ENCODE data around the gene SEC16B. TPM values are rescaled to one million over a fixed set of nuclear protein-coding genes. Genes with fewer than 3 reads are reported as not detected.

The SEC16B gene
- total and polyA plus RNA-seq, 2 donors, result 0.28 to 1.6 TPM

GRCh38 chr1:177937174-177937770, 32.6 kb downstream of the SEC16B start:
- no peak for DNase-seq (ENCODE audit: low read depth in 6 of 9, low spot score in 9 of 9)
- WGBS, result 84% methylated on average over 9 of the region's 9 CpGs
- Histone ChIP-seq H3K36me3 (ENCODE audit: control insufficient read depth in 2 of 2, insufficient read depth in 2 of 2, low read length in 1 of 2) (no peaks in the 10 kb centered on the region), H3K4me1 (ENCODE audit: control insufficient read depth in 2 of 2, insufficient read depth in 2 of 2, low read length in 2 of 2) (no peaks in the 10 kb centered on the region), H3K4me3 (ENCODE audit: low read length in 2 of 2) (no peak overlapping the region), H3K9me3 (ENCODE audit: control insufficient read depth in 2 of 2, insufficient read depth in 1 of 2, low read length in 1 of 2) (no peaks in the 10 kb centered on the region), H3K27ac (ENCODE audit: low read depth in 1 of 2, low read length in 1 of 2) (no peak overlapping the region), H3K27me3 (ENCODE audit: control insufficient read depth in 2 of 2, insufficient read depth in 1 of 2, low read length in 1 of 2) (no peaks in the 10 kb centered on the region)

- 91% methylated on average over 8 of the region's 8 CpGs for WGBS
- Histone ChIP-seq H3K9me3 (ENCODE audit: control insufficient read depth in 2 of 2, insufficient read depth in 1 of 2, low read length in 1 of 2) (no peaks in the 10 kb centered on the region), H3K27ac (ENCODE audit: low read depth in 1 of 2, low read length in 1 of 2) (no peak overlapping the region), H3K27me3 (ENCODE audit: control insufficient read depth in 2 of 2, insufficient read depth in 1 of 2, low read length in 1 of 2) (no peaks in the 10 kb centered on the region), H3K4me3 (ENCODE audit: low read length in 2 of 2) (no peak overlapping the region), H3K36me3 (ENCODE audit: control insufficient read depth in 2 of 2, insufficient read depth in 2 of 2, low read length in 1 of 2) (no peaks in the 10 kb centered on the region), H3K4me1 (ENCODE audit: control insufficient read depth in 2 of 2, insufficient read depth in 2 of 2, low read length in 2 of 2) (no peaks in the 10 kb centered on the region)
- DNase-seq (ENCODE audit: low read depth in 6 of 9, low spot score in 9 of 9), result no peak
These were observed 34.0 kb downstream of the SEC16B start for GRCh38 chr1:177935638-177936415.

- no peak for DNase-seq (ENCODE audit: low read depth in 6 of 9, low spot score in 9 of 9)
- no peaks in the 10 kb centered on the region for H3K36me3 ChIP-seq (ENCODE audit: control insufficient read depth in 2 of 2, insufficient read depth in 2 of 2, low read length in 1 of 2)
These were observed 34.9 kb downstream of the SEC16B start for GRCh38 chr1:177934927-177935326.

GRCh38 chr1:177934461-177934860, 35.4 kb downstream of the SEC16B start:
- Histone ChIP-seq H3K27ac (ENCODE audit: low read depth in 1 of 2, low read length in 1 of 2) (no peak overlapping the region), H3K27me3 (ENCODE audit: control insufficient read depth in 2 of 2, insufficient read depth in 1 of 2, low read length in 1 of 2) (no peaks in the 10 kb centered on the region), H3K9me3 (ENCODE audit: control insufficient read depth in 2 of 2, insufficient read depth in 1 of 2, low read length in 1 of 2) (no peaks in the 10 kb centered on the region), H3K4me1 (ENCODE audit: control insufficient read depth in 2 of 2, insufficient read depth in 2 of 2, low read length in 2 of 2) (no peaks in the 10 kb centered on the region), H3K36me3 (ENCODE audit: control insufficient read depth in 2 of 2, insufficient read depth in 2 of 2, low read length in 1 of 2) (no peaks in the 10 kb centered on the region), H3K4me3 (ENCODE audit: low read length in 2 of 2) (no peak overlapping the region)
- DNase-seq (ENCODE audit: low read depth in 6 of 9, low spot score in 9 of 9), result no peak
- 97% methylated on average over 3 of the region's 3 CpGs for WGBS

More at GRCh38 chr1:177934927-177935326, 34.9 kb downstream of the SEC16B start:
- 86% methylated on average over 3 of the region's 3 CpGs for WGBS
- Histone ChIP-seq H3K9me3 (ENCODE audit: control insufficient read depth in 2 of 2, insufficient read depth in 1 of 2, low read length in 1 of 2) (no peaks in the 10 kb centered on the region), H3K4me1 (ENCODE audit: control insufficient read depth in 2 of 2, insufficient read depth in 2 of 2, low read length in 2 of 2) (no peaks in the 10 kb centered on the region), H3K27me3 (ENCODE audit: control insufficient read depth in 2 of 2, insufficient read depth in 1 of 2, low read length in 1 of 2) (no peaks in the 10 kb centered on the region), H3K27ac (ENCODE audit: low read depth in 1 of 2, low read length in 1 of 2) (no peak overlapping the region), H3K4me3 (ENCODE audit: low read length in 2 of 2) (no peak overlapping the region)

- DNase-seq (ENCODE audit: low read depth in 6 of 9, low spot score in 9 of 9), result no peak
- no peak overlapping the region for H3K27ac ChIP-seq (ENCODE audit: low read depth in 1 of 2, low read length in 1 of 2)
- H3K4me3 ChIP-seq (ENCODE audit: low read length in 2 of 2), result no peak overlapping the region
- no peaks in the 10 kb centered on the region for H3K36me3 ChIP-seq (ENCODE audit: control insufficient read depth in 2 of 2, insufficient read depth in 2 of 2, low read length in 1 of 2)
- no peaks in the 10 kb centered on the region for H3K9me3 ChIP-seq (ENCODE audit: control insufficient read depth in 2 of 2, insufficient read depth in 1 of 2, low read length in 1 of 2)
- H3K27me3 ChIP-seq (ENCODE audit: control insufficient read depth in 2 of 2, insufficient read depth in 1 of 2, low read length in 1 of 2), result no peaks in the 10 kb centered on the region
- 68% methylated on average over 1 of the region's 1 CpG for WGBS
- no peaks in the 10 kb centered on the region for H3K4me1 ChIP-seq (ENCODE audit: control insufficient read depth in 2 of 2, insufficient read depth in 2 of 2, low read length in 2 of 2)
These were observed 36.0 kb downstream of the SEC16B start for GRCh38 chr1:177933881-177934280.

- no peak for DNase-seq (ENCODE audit: low read depth in 6 of 9, low spot score in 9 of 9)
- 81% methylated on average over 8 of the region's 8 CpGs for WGBS
- Histone ChIP-seq H3K36me3 (ENCODE audit: control insufficient read depth in 2 of 2, insufficient read depth in 2 of 2, low read length in 1 of 2) (no peaks in the 10 kb centered on the region), H3K27me3 (ENCODE audit: control insufficient read depth in 2 of 2, insufficient read depth in 1 of 2, low read length in 1 of 2) (no peaks in the 10 kb centered on the region), H3K27ac (ENCODE audit: low read depth in 1 of 2, low read length in 1 of 2) (no peak overlapping the region), H3K4me3 (ENCODE audit: low read length in 2 of 2) (no peak overlapping the region), H3K9me3 (ENCODE audit: control insufficient read depth in 2 of 2, insufficient read depth in 1 of 2, low read length in 1 of 2) (no peaks in the 10 kb centered on the region), H3K4me1 (ENCODE audit: control insufficient read depth in 2 of 2, insufficient read depth in 2 of 2, low read length in 2 of 2) (no peaks in the 10 kb centered on the region)
These were observed 37.7 kb downstream of the SEC16B start for GRCh38 chr1:177932123-177932522.

- H3K9me3 ChIP-seq (ENCODE audit: control insufficient read depth in 2 of 2, insufficient read depth in 1 of 2, low read length in 1 of 2), result no peaks in the 10 kb centered on the region
- H3K36me3 ChIP-seq (ENCODE audit: control insufficient read depth in 2 of 2, insufficient read depth in 2 of 2, low read length in 1 of 2), result no peaks in the 10 kb centered on the region
- no peaks in the 10 kb centered on the region for H3K27me3 ChIP-seq (ENCODE audit: control insufficient read depth in 2 of 2, insufficient read depth in 1 of 2, low read length in 1 of 2)
- H3K4me3 ChIP-seq (ENCODE audit: low read length in 2 of 2), result no peak overlapping the region
- WGBS, result 92% methylated on average over 2 of the region's 2 CpGs
- no peaks in the 10 kb centered on the region for H3K4me1 ChIP-seq (ENCODE audit: control insufficient read depth in 2 of 2, insufficient read depth in 2 of 2, low read length in 2 of 2)
- no peak overlapping the region for H3K27ac ChIP-seq (ENCODE audit: low read depth in 1 of 2, low read length in 1 of 2)
- DNase-seq (ENCODE audit: low read depth in 6 of 9, low spot score in 9 of 9), result no peak
These were observed 40.9 kb downstream of the SEC16B start for GRCh38 chr1:177928952-177929351.

GRCh38 chr1:177928194-177928593, 41.7 kb downstream of the SEC16B start:
- Histone ChIP-seq H3K36me3 (ENCODE audit: control insufficient read depth in 2 of 2, insufficient read depth in 2 of 2, low read length in 1 of 2) (no peaks in the 10 kb centered on the region), H3K27me3 (ENCODE audit: control insufficient read depth in 2 of 2, insufficient read depth in 1 of 2, low read length in 1 of 2) (no peaks in the 10 kb centered on the region), H3K27ac (ENCODE audit: low read depth in 1 of 2, low read length in 1 of 2) (no peak overlapping the region), H3K4me1 (ENCODE audit: control insufficient read depth in 2 of 2, insufficient read depth in 2 of 2, low read length in 2 of 2) (no peaks in the 10 kb centered on the region), H3K4me3 (ENCODE audit: low read length in 2 of 2) (no peak overlapping the region), H3K9me3 (ENCODE audit: control insufficient read depth in 2 of 2, insufficient read depth in 1 of 2, low read length in 1 of 2) (no peaks in the 10 kb centered on the region)
- no peak for DNase-seq (ENCODE audit: low read depth in 6 of 9, low spot score in 9 of 9)
- WGBS, result 91% methylated on average over 2 of the region's 2 CpGs

GRCh38 chr1:177927021-177927596, 42.7 kb downstream of the SEC16B start:
- Histone ChIP-seq H3K36me3 (ENCODE audit: control insufficient read depth in 2 of 2, insufficient read depth in 2 of 2, low read length in 1 of 2) (no peaks in the 10 kb centered on the region), H3K4me1 (ENCODE audit: control insufficient read depth in 2 of 2, insufficient read depth in 2 of 2, low read length in 2 of 2) (no peaks in the 10 kb centered on the region), H3K27me3 (ENCODE audit: control insufficient read depth in 2 of 2, insufficient read depth in 1 of 2, low read length in 1 of 2) (no peaks in the 10 kb centered on the region), H3K4me3 (ENCODE audit: low read length in 2 of 2) (no peak overlapping the region), H3K9me3 (ENCODE audit: control insufficient read depth in 2 of 2, insufficient read depth in 1 of 2, low read length in 1 of 2) (no peaks in the 10 kb centered on the region), H3K27ac (ENCODE audit: low read depth in 1 of 2, low read length in 1 of 2) (no peak overlapping the region)
- 95% methylated on average over 5 of the region's 5 CpGs for WGBS
- no peak for DNase-seq (ENCODE audit: low read depth in 6 of 9, low spot score in 9 of 9)

Data from thymus (tissue), 11 donors.